CD8-positive, alpha-beta memory T cell (primary cell): ENCODE measurements around the gene SMG1. TPM values are rescaled to one million over a fixed set of nuclear protein-coding genes. Genes with fewer than 3 reads are reported as not detected.
"Not testable (repeated sequence)": the region's sequence is repeated elsewhere in the genome, so short reads cannot be mapped to it uniquely, and the experiment has no call there.

Source experiments
- CTCF ChIA-PET: fragments of 350-600 bp; sonication (Branson Sonifier 250); formaldehyde crosslinking; loops from one replicate; lab custom pipeline; 2021; ENCODE audit warnings: antibody characterized with exemption; lab: Charles Lee
- POLR2A ChIA-PET: fragments of 350-600 bp; sonication (Branson Sonifier 250); formaldehyde crosslinking; loops from one replicate; lab custom pipeline; 2021; ENCODE audit warnings: antibody characterized with exemption; lab: Charles Lee
- DNase-seq, 5 donors: peaks; one replicate each; pipeline versions ENCODE4 v3.0.0 to v3.0.0-alpha.2; 2020 to 2022; ENCODE audit warnings: mixed read lengths in 1 of 5
- H3K27ac ChIP-seq: one replicate; pipeline ENCODE4 v1.7.0; 2013; ENCODE audit warnings: low read depth, mild to moderate bottlenecking, low read length, moderate library complexity
- H3K27me3 ChIP-seq: 2 replicates; pipeline ENCODE4 v1.7.0; 2013; ENCODE audit warnings: low read length, mild to moderate bottlenecking; ENCODE audit not compliant: insufficient read depth, poor library complexity, severe bottlenecking
- H3K36me3 ChIP-seq: 2 replicates; pipeline ENCODE4 v1.7.0; 2013; ENCODE audit warnings: mild to moderate bottlenecking, low read length, moderate library complexity; ENCODE audit not compliant: insufficient read depth
- H3K4me1 ChIP-seq: 2 replicates; pipeline ENCODE4 v1.7.0; 2013; ENCODE audit warnings: mild to moderate bottlenecking, low read length, moderate library complexity; ENCODE audit not compliant: insufficient read depth
- H3K4me3 ChIP-seq: 2 replicates; pipeline ENCODE4 v1.7.0; 2013; ENCODE audit warnings: mild to moderate bottlenecking, low read length
- H3K9me3 ChIP-seq: 2 replicates; pipeline ENCODE4 v1.7.0; 2013; ENCODE audit warnings: mild to moderate bottlenecking, low read length
- H3K27ac Mint-ChIP-seq, 8 donors: one replicate each; pipeline ENCODE4 v1.8.0; 2020 to 2021; ENCODE audit warnings: mixed read lengths in 8 of 8, mild to moderate bottlenecking in 6 of 8, inconsistent platforms in 3 of 8, moderate library complexity in 3 of 8
- H3K27me3 Mint-ChIP-seq, 2 donors: one replicate each; pipeline ENCODE4 v1.8.0; 2020 to 2021; ENCODE audit warnings: mixed read lengths in 2 of 2, mild to moderate bottlenecking in 1 of 2, moderate library complexity in 1 of 2
- H3K36me3 Mint-ChIP-seq, 3 donors: one replicate each; pipeline ENCODE4 v1.8.0; 2020 to 2021; ENCODE audit warnings: mixed read lengths in 3 of 3, inconsistent platforms in 1 of 3, mild to moderate bottlenecking in 1 of 3
- H3K4me1 Mint-ChIP-seq, 3 donors: one replicate each; pipeline ENCODE4 v1.8.0; 2020 to 2021; ENCODE audit warnings: mixed read lengths in 3 of 3, inconsistent platforms in 1 of 3, mild to moderate bottlenecking in 1 of 3
- H3K4me3 Mint-ChIP-seq, 7 donors: one replicate each; pipeline ENCODE4 v1.8.0; 2020 to 2021; ENCODE audit warnings: mixed read lengths in 7 of 7, mild to moderate bottlenecking in 6 of 7, moderate library complexity in 4 of 7, inconsistent platforms in 2 of 7
- H3K9me3 Mint-ChIP-seq, 5 donors: one replicate each; pipeline ENCODE4 v1.8.0; 2020 to 2022; ENCODE audit warnings: mixed read lengths in 5 of 5, mild to moderate bottlenecking in 3 of 5, moderate library complexity in 2 of 5, inconsistent platforms in 1 of 5
- polyA plus RNA-seq: library from polyadenylated mRNA; unstranded; fragments of 300-500 nt; fragmentation: Illumina TruSeq; gene quantifications from one replicate; pipeline ENCODE4 v1.2.3, GENCODE V29; 2021
- total RNA-seq, 2 experiments: library from RNA; stranded (reverse); gene quantifications; one replicate each; pipeline ENCODE4 v1.2.3, GENCODE V29; 2021

SMG1 gene
- total and polyA plus RNA-seq, 3 experiments from 2014 or later = 17.8 to 98.2 (median 90.9) TPM

DNA sequence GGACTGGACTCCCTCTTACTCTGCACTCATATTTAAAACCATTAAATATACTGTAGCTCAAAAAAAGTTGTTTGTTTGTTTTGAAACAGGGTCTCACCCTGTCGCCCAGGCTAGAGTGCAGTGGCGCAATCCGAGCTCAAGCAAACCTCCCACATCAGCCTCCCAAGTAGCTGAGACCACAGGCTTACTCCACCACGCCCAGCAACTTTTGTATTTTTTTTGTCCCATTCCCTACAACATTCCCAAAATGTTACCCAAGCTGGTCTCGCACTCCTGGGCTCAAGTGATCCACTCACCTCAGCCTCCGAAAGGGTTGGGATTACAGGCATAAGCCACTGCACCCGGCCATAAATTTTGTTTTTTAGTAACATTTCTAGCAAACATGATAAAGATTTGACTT lies 23.4 kb downstream of the SMG1 start:
- POLR2A ChIA-PET, H3K9me3 ChIP-seq, H3K4me3 ChIP-seq, H3K9me3 Mint-ChIP-seq, H3K36me3 ChIP-seq, H3K36me3 Mint-ChIP-seq, H3K27me3 ChIP-seq, H3K27me3 Mint-ChIP-seq, H3K27ac ChIP-seq, DNase-seq: not testable (repeated sequence)
- peak overlapping the region in 2 of 7 donors; percentile 22 to 36 for H3K4me3 Mint-ChIP-seq
- peaks cover 11% of the 10 kb centered on the region for H3K4me1 ChIP-seq
- CTCF ChIA-PET = interaction anchor here (1.0 kb wide), 1 partner anchor 981 kb away, joined by 3 read pairs; no protein-coding TSS in a partner anchor
- peak overlapping the region in 7 of 8 donors; percentile 22 to 86 (median 79) for H3K27ac Mint-ChIP-seq
- H3K4me1 Mint-ChIP-seq = peaks cover 52 to 74% (median 65%) of the 10 kb centered on the region in 3 donors

DNA sequence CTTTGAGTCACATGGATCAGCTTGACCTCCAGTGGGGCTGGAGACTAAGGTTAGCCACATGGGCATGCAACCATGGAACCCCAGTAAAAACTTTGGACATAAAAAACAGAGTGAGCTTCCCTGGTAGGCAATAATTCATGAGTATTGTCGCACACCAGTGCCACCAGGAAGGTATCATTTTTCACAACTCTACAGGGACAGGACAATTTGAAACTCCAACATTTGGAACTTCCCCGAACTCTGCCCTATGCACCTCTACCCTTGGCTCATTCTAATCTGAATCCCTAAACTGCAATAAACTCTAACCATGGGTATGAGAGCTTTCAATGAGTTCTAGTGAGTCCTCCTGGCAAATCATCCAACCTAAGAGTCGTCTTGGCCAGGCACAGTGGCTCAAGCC lies 24.2 kb downstream of the SMG1 start:
- H3K27ac Mint-ChIP-seq = peak overlapping the region in 5 of 8 donors; percentile 22 to 88 (median 61)
- H3K4me3 ChIP-seq, H3K36me3 ChIP-seq, H3K27me3 Mint-ChIP-seq, H3K9me3 Mint-ChIP-seq, DNase-seq, H3K27me3 ChIP-seq, H3K9me3 ChIP-seq, H3K27ac ChIP-seq, H3K36me3 Mint-ChIP-seq, POLR2A ChIA-PET: not testable (repeated sequence)
- peaks cover 11% of the 10 kb centered on the region for H3K4me1 ChIP-seq
- CTCF ChIA-PET = interaction anchor here (1.0 kb wide), 1 partner anchor 980 kb away, joined by 3 read pairs; no protein-coding TSS in a partner anchor
- H3K4me3 Mint-ChIP-seq = peak overlapping the region in 2 of 7 donors; percentile 7 to 41
- peaks cover 52 to 72% (median 67%) of the 10 kb centered on the region in 3 donors for H3K4me1 Mint-ChIP-seq

DNA sequence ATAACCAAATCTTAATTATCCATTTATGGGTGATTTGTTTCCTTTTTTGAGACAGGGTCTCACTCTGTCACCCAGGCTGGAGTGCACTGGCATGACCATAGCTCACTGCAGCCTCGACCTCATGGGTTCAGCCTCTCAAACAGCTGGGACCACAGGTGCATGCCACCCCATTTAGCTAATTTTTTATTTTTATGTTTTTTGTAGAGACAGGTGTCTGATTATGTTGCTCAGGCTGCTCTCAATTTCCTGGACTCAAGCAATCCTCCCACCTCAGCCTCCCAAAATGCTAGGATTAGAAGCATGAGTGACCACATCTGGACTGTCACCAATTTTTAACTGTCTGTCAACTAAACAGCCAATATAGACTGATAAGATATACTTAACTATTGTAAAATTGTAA lies 25.0 kb downstream of the SMG1 start:
- H3K27ac ChIP-seq, H3K36me3 ChIP-seq, H3K36me3 Mint-ChIP-seq, H3K9me3 Mint-ChIP-seq, H3K9me3 ChIP-seq, H3K27me3 Mint-ChIP-seq, H3K27me3 ChIP-seq, POLR2A ChIA-PET, DNase-seq, CTCF ChIA-PET, H3K4me3 ChIP-seq: not testable (repeated sequence)
- peaks cover 47 to 66% (median 61%) of the 10 kb centered on the region in 3 donors for H3K4me1 Mint-ChIP-seq
- H3K4me3 Mint-ChIP-seq = peak overlapping the region in 1 of 7 donors; percentile 40
- peak overlapping the region in 1 of 8 donors; percentile 36 for H3K27ac Mint-ChIP-seq
- H3K4me1 ChIP-seq = peaks cover 11% of the 10 kb centered on the region

DNA sequence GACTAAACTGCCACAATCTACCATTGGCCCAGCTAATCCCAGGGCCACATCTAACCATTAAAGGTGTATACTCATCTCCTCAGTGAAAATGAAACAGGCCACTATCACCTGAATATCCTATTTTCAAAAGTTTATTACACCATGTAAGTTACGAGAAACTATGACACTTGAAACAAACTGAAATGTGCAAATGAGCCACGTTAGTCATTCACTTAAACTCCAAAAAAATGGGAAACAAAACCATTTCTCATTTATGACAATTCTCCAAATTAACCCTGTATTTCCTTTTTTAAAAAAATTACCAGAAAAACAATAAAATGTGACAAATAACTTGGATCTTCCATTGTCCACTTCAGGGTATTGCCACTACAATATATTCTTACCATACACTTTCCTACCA lies 41.8 kb downstream of the SMG1 start:
- DNase-seq, H3K27ac ChIP-seq, H3K27me3 ChIP-seq, H3K9me3 ChIP-seq, H3K9me3 Mint-ChIP-seq, H3K4me1 Mint-ChIP-seq, POLR2A ChIA-PET, H3K4me1 ChIP-seq, H3K27me3 Mint-ChIP-seq, H3K4me3 Mint-ChIP-seq, H3K4me3 ChIP-seq, H3K36me3 ChIP-seq: not testable (repeated sequence)
- Mint-ChIP-seq H3K27ac (peak overlapping the region in 1 of 8 donors; percentile 46), H3K36me3 (peaks cover 0 to 55% (median 6%) of the 10 kb centered on the region in 3 donors)
- CTCF ChIA-PET = interaction anchor here (1.3 kb wide), 1 partner anchor 44 kb away, joined by 4 read pairs; no protein-coding TSS in a partner anchor

DNA sequence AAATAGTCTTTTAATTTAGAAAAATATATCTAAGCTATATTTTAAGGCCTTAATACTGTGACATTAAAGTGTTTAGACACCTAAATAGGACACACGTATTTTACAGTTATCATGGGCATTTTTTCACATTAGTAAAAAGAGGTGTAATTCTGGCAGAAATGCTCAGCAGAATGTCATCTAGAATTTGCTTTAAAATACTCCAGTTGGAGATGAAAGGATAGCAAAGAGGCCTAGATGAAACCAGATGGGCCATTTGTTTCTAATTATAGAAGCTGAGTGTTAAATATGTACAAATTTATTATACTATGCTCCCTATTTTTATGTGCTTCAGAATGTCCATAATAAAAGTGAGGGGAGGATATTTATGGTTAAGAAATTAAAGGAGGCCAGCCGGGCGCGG lies 48.5 kb downstream of the SMG1 start:
- H3K4me3 ChIP-seq, H3K9me3 ChIP-seq, H3K27ac ChIP-seq, H3K4me3 Mint-ChIP-seq, H3K4me1 ChIP-seq, POLR2A ChIA-PET, DNase-seq, H3K9me3 Mint-ChIP-seq, H3K27me3 Mint-ChIP-seq, H3K36me3 ChIP-seq, CTCF ChIA-PET, H3K4me1 Mint-ChIP-seq, H3K27me3 ChIP-seq, H3K27ac Mint-ChIP-seq: not testable (repeated sequence)
- peaks cover 0 to 65% (median 11%) of the 10 kb centered on the region in 3 donors for H3K36me3 Mint-ChIP-seq

DNA sequence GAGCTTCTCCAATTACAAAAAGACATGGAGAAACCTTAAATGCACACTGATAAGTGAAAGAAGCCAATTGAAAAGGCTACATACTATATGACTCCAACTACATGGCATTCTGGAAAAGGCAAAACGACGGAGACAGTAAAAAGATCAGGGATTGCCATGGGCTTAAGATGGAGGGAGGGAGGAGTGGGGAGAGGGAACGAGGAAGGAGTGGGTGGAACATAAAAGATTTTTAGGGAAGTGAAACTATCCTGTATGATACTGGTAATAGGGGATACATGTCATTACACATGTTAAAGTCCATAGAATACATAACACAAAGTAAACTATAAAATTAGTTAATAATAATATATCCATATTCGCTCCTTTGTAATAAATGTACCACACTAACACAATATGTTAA lies 48.9 kb downstream of the SMG1 start:
- POLR2A ChIA-PET = not testable (repeated sequence)

DNA sequence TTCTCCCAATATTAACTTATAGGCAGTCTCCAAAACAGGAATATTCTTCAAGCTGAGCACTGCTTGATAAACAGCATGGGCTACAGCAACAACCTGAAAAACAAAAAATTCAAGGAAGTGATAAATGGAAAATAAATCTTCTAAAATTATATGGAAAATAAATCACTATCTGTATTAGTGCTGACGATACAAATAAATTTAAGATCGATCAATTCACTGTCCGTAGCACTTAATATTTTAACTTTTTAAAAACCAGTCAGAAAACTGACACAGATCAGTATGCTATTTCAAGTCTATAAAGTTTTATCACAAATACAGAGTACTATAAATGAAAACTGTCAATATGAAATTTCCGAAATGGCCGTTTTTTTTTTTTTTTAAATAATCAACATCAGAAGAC lies 49.9 kb downstream of the SMG1 start:
- H3K4me3 Mint-ChIP-seq, H3K9me3 Mint-ChIP-seq, H3K27me3 ChIP-seq, H3K4me3 ChIP-seq, DNase-seq, POLR2A ChIA-PET, H3K27me3 Mint-ChIP-seq, H3K4me1 ChIP-seq, CTCF ChIA-PET, H3K36me3 ChIP-seq, H3K9me3 ChIP-seq, H3K27ac Mint-ChIP-seq, H3K27ac ChIP-seq, H3K4me1 Mint-ChIP-seq: not testable (repeated sequence)
- peaks cover 0 to 64% (median 11%) of the 10 kb centered on the region in 3 donors for H3K36me3 Mint-ChIP-seq

More for the DNA sequence above, 48.9 kb downstream of the SMG1 start:
- DNase-seq, H3K36me3 ChIP-seq, H3K27me3 Mint-ChIP-seq, H3K4me3 Mint-ChIP-seq, CTCF ChIA-PET, H3K9me3 ChIP-seq, H3K27ac ChIP-seq, H3K4me3 ChIP-seq, H3K4me1 ChIP-seq, H3K4me1 Mint-ChIP-seq, H3K27me3 ChIP-seq, H3K9me3 Mint-ChIP-seq: not testable (repeated sequence)
- Mint-ChIP-seq H3K36me3 (peaks cover 0 to 66% (median 11%) of the 10 kb centered on the region in 3 donors), H3K27ac (peak overlapping the region in 1 of 8 donors; percentile 60)

DNA sequence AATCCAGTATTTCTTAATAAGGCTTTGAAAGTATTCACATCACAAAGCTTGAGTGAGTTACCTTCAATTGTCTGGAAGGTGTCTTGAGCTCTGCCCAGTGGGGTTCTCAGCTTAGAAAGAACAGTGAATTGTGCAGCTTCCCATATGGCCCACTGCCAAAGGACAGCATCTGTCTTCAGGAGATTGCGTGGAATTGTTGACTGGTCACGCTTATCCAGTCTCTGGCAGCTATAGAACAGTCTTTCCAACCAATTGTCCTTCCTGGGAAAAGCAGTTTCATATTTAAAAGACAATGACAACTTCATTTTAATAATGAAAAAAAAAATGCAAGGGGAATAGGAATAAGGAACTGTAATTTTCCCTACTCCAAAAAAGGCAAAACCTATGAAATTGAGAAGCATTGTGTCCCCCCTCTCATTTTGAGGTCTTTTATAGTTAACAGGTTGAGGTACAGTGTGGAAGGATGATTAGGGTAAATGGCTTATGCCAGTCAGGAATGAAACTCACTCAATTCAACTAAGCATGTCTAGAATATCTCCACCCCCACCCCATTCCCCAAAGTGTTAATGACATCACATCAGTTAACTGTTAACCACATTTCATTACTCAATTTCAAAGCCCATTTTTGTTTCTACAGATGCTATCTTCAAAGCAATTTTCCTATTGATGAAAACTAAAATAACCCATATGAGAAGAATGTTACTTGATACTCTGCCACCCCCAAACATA lies 57.0 kb downstream of the SMG1 start:
- H3K36me3 ChIP-seq, H3K4me3 ChIP-seq, H3K4me3 Mint-ChIP-seq, CTCF ChIA-PET, H3K9me3 ChIP-seq, H3K4me1 Mint-ChIP-seq, H3K27ac ChIP-seq, H3K9me3 Mint-ChIP-seq, H3K27me3 Mint-ChIP-seq, POLR2A ChIA-PET, H3K27me3 ChIP-seq, H3K4me1 ChIP-seq: not testable (repeated sequence)
- DNase-seq = peak in 1 of 5 donors; percentile 1
- peaks cover 8 to 73% (median 8%) of the 10 kb centered on the region in 3 donors for H3K36me3 Mint-ChIP-seq
- H3K27ac Mint-ChIP-seq = peak overlapping the region in 6 of 8 donors; percentile 17 to 82 (median 52)
